ENCODE measurements around the gene NDUFA8.

GRCh38 chr9:122204055-122204454, 44.5 kb upstream of the NDUFA8 start:
- TF ChIP-seq CREB1 (CRISPR knock-in tag; IDR thresholded peaks at IDR 0.05; ENCODE audit: low read depth) (no peak), CTCF (conservative IDR thresholded peaks at IDR 0.05; ENCODE audit: low read depth in 2 of 2) (no peak), POLR2AphosphoS5 (IDR thresholded peaks at IDR 0.05; ENCODE audit: low read depth) (no peak), EZH2phosphoT487 (IDR thresholded peaks at IDR 0.05; ENCODE audit: unreplicated experiment) (no peak), EZH2 (IDR thresholded peaks at IDR 0.05; ENCODE audit: low read depth, unreplicated experiment) (no peak), JUNB (IDR thresholded peaks at IDR 0.05; ENCODE audit: unreplicated experiment) (no peak), STAT1 (IDR thresholded peaks at IDR 0.05; ENCODE audit: unreplicated experiment) (no peak), ZNF331 (CRISPR knock-in tag; IDR thresholded peaks at IDR 0.05; ENCODE audit: low read depth) (no peak)
- TF ChIP-seq, protein P1, sequence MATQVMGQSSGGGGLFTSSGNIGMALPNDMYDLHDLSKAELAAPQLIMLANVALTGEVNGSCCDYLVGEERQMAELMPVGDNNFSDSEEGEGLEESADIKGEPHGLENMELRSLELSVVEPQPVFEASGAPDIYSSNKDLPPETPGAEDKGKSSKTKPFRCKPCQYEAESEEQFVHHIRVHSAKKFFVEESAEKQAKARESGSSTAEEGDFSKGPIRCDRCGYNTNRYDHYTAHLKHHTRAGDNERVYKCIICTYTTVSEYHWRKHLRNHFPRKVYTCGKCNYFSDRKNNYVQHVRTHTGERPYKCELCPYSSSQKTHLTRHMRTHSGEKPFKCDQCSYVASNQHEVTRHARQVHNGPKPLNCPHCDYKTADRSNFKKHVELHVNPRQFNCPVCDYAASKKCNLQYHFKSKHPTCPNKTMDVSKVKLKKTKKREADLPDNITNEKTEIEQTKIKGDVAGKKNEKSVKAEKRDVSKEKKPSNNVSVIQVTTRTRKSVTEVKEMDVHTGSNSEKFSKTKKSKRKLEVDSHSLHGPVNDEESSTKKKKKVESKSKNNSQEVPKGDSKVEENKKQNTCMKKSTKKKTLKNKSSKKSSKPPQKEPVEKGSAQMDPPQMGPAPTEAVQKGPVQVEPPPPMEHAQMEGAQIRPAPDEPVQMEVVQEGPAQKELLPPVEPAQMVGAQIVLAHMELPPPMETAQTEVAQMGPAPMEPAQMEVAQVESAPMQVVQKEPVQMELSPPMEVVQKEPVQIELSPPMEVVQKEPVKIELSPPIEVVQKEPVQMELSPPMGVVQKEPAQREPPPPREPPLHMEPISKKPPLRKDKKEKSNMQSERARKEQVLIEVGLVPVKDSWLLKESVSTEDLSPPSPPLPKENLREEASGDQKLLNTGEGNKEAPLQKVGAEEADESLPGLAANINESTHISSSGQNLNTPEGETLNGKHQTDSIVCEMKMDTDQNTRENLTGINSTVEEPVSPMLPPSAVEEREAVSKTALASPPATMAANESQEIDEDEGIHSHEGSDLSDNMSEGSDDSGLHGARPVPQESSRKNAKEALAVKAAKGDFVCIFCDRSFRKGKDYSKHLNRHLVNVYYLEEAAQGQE (IDR thresholded peaks at IDR 0.05; ENCODE audit: unreplicated experiment): no peak
- TF ChIP-seq, protein P2, sequence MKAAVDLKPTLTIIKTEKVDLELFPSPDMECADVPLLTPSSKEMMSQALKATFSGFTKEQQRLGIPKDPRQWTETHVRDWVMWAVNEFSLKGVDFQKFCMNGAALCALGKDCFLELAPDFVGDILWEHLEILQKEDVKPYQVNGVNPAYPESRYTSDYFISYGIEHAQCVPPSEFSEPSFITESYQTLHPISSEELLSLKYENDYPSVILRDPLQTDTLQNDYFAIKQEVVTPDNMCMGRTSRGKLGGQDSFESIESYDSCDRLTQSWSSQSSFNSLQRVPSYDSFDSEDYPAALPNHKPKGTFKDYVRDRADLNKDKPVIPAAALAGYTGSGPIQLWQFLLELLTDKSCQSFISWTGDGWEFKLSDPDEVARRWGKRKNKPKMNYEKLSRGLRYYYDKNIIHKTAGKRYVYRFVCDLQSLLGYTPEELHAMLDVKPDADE (IDR thresholded peaks at IDR 0.05): no peak

Measured in GM23338 (cell line).